ENCODE measurements around the gene CCND2.

DNA sequence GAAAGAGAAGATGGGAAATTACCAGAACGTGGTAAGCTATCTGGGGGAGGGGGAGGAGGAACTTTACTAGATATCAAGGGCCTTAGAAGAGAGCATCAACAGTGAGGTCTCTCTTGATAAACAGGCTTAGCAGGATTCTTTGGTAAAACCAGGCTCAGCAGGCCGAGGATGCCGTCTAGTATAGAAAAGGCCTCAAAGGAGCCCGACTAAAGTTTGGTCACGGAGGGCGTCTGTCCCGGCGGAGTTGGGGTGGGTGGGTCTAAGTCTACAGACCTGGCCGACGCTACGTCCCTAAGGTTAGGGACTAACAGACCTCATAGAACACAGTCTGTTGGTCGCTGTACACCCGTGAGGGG lies 46.9 kb downstream of the CCND2 start:
- TF ChIP-seq, protein P1, sequence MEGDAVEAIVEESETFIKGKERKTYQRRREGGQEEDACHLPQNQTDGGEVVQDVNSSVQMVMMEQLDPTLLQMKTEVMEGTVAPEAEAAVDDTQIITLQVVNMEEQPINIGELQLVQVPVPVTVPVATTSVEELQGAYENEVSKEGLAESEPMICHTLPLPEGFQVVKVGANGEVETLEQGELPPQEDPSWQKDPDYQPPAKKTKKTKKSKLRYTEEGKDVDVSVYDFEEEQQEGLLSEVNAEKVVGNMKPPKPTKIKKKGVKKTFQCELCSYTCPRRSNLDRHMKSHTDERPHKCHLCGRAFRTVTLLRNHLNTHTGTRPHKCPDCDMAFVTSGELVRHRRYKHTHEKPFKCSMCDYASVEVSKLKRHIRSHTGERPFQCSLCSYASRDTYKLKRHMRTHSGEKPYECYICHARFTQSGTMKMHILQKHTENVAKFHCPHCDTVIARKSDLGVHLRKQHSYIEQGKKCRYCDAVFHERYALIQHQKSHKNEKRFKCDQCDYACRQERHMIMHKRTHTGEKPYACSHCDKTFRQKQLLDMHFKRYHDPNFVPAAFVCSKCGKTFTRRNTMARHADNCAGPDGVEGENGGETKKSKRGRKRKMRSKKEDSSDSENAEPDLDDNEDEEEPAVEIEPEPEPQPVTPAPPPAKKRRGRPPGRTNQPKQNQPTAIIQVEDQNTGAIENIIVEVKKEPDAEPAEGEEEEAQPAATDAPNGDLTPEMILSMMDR (IDR thresholded peaks at IDR 0.05; ENCODE audit: low read depth, low read length): no peak
- TF ChIP-seq EZH2phosphoT487 (IDR thresholded peaks at IDR 0.05; ENCODE audit: low read depth): no peak

Data from OCI-LY3 (cell line).